Panc1 (cell line): ENCODE results near the gene PMFBP1.
"Not testable (repeated sequence)": the region's sequence is repeated elsewhere in the genome, so short reads cannot be mapped to it uniquely, and the experiment has no call there.

Experiments used
- CTCF ChIP-seq: fragments of 450-650 bp; IDR thresholded peaks from 2 replicates; pipeline ENCODE4 v1.5.1; 2017; ENCODE audit warnings: mild to moderate bottlenecking
- POLR2AphosphoS5 ChIP-seq: IDR thresholded peaks from 2 replicates; pipeline ENCODE4 v1.6.1; 2012; ENCODE audit warnings: mild to moderate bottlenecking, low read depth, low read length, moderate library complexity
- REST ChIP-seq, 2 experiments: IDR thresholded peaks; 2 replicates each; pipeline ENCODE4 v1.6.1; 2011 to 2012; ENCODE audit warnings: low read depth in 2 of 2, control low read depth in 1 of 2, low read length in 1 of 2, mild to moderate bottlenecking in 1 of 2, moderate library complexity in 1 of 2; ENCODE audit not compliant: insufficient read depth in 1 of 2
- SIN3A ChIP-seq: IDR thresholded peaks from 2 replicates; pipeline ENCODE4 v1.6.1; 2012; ENCODE audit warnings: low read depth, mild to moderate bottlenecking, low read length, moderate library complexity, borderline replicate concordance; ENCODE audit not compliant: insufficient read depth
- TCF7L2 ChIP-seq: IDR thresholded peaks from 2 replicates; pipeline ENCODE4 v1.6.1; 2011; ENCODE audit warnings: mild to moderate bottlenecking, low read depth, low read length, inconsistent platforms

GRCh38 chr16:72076991-72077706, 94.8 kb downstream of the PMFBP1 start:
- not testable (repeated sequence) for TF ChIP-seq CTCF; REST (IDR thresholded peaks at IDR 0.05; ENCODE audit: insufficient read depth in 1 of 2, low read depth in 2 of 2, low read length in 1 of 2); POLR2AphosphoS5; SIN3A; TCF7L2
